ENCODE results near the gene S100A10.

S100A10 gene, protein sequence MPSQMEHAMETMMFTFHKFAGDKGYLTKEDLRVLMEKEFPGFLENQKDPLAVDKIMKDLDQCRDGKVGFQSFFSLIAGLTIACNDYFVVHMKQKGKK

GRCh38 chr1:151993734-151994496 lies at the start of gene S100A10:
Gene S100A10 (minus strand): TSS chr1:151993859. CDS start chr1:151986230, 7,629 bp downstream.
- DNase-seq (ENCODE audit: low read depth), result peak; percentile 70

DNA sequence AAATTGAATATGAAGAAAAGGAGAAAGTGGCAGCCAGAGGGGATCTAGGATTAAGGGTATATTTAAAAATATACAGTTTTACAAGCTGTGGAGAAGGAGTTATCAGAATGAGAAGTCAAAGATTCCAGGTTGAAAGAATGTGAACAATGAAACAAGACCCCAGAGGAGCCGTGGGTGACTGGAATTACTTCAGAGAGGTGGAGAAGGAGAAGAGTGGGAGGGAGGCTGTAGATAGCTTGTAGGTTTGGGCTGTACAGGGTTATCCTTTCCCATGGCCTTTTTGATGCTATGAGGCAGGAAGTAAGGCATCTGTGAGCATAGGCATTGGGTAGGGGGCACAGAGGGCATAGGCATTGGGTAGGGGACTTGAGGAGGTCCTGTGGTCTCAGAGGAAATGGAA lies 48.4 kb upstream of the S100A10 start:
- no peak for DNase-seq (ENCODE audit: low read depth)

GRCh38 chr1:152039886-152040285 lies 46.2 kb upstream of the S100A10 start:
- no peak for DNase-seq (ENCODE audit: low read depth)

DNA sequence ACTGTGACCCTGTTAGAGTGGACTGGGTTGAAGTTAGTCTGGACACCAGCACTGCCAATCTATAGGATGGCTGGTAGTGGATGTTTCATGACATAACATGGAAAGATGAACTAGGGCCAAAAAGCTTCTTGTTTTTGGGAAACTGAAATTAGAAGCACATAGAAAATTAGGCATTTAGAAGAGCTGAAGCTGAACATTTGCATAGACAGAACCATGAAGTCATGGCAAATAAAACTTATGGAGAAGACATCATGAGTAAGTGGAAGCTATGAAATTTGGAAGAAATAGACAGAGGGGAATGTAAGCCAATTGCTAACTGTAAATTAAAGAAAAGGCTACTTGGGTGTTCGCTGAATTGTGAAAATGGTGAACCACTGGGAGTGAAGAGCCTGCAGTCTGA lies 45.8 kb upstream of the S100A10 start:
- no peak for DNase-seq (ENCODE audit: low read depth)

DNA sequence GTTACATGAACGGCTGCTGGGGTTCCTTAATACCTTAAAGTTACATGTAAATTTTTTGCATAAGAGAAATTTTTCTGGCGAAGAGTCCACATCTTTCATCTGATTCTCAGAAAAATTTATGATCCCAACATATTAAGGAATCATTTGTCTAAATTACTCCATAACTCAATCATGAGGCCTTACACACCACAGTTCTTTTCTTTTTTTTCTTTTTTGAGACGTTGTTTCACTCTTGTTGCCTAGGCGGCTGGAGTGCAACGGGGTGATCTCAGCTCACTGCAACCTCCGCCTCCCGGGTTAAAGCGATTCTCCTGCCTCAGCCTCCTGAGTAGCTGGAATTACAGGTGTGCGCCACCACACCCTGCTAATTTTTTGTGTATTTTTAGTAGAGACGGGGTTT lies 45.2 kb upstream of the S100A10 start:
- DNase-seq (ENCODE audit: low read depth), result no peak

- peak; percentile 60 for DNase-seq (ENCODE audit: low read depth)
These were observed 42.9 kb upstream of the S100A10 start, which contains the start of gene S100A11 for GRCh38 chr1:152036267-152037216. Gene S100A11 (minus strand): TSS chr1:152037004. CDS start chr1:152036915, 89 bp downstream.

DNA sequence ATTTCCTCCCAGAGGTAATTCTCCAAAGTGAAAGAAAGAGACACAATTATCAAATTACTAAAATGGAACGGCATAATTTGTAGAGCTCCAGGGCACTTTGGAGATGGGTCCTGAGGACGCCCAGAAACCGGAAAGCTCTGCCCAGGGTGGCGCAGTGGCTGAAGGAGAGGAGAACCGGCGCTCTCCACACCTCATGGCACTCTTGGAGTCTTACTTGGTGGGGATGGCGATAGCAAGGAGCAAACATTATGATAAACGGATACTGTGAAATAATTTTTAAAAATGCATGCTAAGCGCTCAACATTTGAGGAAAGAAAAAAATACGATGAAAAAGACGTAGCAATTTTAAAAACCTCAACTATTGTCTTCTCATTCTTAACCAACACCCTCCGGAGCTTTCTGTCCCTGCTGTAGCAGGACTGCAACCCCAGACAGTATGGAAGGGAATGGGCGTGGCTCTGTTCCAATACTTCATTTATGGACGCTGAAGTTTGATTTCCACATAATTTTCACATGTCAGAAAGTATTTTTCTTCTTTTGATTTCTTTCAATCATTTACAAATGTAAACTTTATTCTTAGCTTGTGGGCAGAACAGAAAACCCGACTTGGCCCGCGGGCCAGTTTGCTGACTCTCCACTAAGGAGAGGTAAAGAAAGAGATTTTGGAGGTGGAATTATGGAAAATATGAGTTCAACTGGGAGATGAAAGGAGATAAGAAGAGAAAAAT lies 42.0 kb upstream of the S100A10 start:
- no peak for DNase-seq (ENCODE audit: low read depth)

GRCh38 chr1:152034654-152035538 lies 41.2 kb upstream of the S100A10 start:
- DNase-seq (ENCODE audit: low read depth), result peak; percentile 24

GRCh38 chr1:152034324-152034653 lies 40.6 kb upstream of the S100A10 start:
- no peak for DNase-seq (ENCODE audit: low read depth)

DNA sequence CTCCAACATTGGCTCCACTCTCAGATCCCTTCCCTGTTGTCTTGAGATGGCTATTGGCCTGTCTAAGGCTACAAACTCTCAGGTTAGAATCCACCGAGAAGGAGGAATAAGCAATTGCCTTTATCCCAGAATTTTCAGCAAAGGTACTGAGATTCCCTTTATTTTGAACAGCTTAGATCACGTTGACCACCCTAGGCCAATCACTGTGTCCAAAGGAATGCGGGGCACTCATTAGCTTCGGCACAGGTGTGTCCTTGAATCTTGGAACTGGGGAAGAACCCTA lies 36.2 kb upstream of the S100A10 start:
- no peak for DNase-seq (ENCODE audit: low read depth)

- DNase-seq (ENCODE audit: low read depth), result no peak
These were observed 35.7 kb upstream of the S100A10 start for GRCh38 chr1:152029144-152029928.

DNA sequence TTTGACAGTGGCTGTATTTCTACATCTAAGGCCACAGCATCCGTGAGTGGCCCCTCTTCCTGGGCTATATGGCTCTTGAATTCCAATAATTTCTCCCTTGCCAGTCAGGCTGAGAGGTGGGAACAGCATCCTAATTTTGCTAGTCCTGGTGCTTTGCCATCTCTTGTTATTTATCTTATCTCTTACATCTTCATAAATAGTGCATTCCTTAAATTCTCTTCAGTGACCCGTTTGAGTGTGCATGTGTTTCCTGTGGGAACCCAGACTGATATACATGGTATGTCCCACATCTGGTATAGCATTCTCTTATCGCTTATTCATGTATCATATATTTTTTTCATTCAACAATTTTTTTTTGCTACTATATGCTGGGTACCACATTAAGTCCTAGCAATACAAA lies 33.2 kb upstream of the S100A10 start:
- DNase-seq (ENCODE audit: low read depth), result no peak

GRCh38 chr1:152024223-152024622 lies 30.6 kb upstream of the S100A10 start:
- no peak for DNase-seq (ENCODE audit: low read depth)

DNA sequence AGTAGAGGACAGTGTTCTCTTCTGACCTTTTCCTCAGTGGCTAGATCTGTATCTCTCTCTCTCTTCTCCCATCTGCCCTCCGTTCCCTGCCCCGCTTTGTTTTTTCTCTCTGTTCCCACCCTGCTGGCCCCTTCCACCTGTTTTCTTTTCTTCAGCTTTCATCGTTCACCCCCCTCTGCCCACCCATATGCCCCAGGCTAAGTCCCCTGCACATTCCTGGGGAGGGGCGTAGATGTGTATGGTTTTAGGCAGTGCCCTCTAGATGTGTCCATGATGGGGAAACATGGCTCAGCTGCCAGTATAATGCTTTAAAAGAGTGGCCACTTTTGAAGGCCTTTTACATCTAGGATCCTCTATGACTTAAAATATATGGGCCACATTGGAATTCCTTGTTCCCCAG lies 29.6 kb upstream of the S100A10 start:
- DNase-seq (ENCODE audit: low read depth), result no peak

GRCh38 chr1:152022474-152022873 lies 28.8 kb upstream of the S100A10 start:
- no peak for DNase-seq (ENCODE audit: low read depth)

DNA sequence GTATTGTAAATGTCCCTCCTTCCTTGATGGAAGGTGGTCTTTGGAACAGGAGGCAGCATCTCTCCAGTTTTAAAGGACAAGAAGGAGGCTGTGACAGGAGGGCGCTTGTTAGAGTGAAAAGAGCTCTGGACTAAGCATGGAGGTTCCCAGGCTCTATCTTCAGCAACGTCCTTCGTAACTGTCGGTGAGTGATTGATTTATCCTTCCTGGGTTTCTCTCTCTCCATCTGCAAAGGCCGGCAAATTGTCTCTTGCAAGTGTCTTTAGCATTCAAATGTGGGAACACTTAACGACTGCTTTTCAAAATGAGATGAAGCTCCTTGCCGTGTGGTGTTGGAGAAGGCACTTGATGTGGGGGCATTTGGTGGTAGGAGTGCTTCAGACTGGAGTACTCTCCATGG lies 27.9 kb upstream of the S100A10 start:
- no peak for DNase-seq (ENCODE audit: low read depth)

- DNase-seq (ENCODE audit: low read depth), result no peak
These were observed 27.2 kb upstream of the S100A10 start for GRCh38 chr1:152020849-152021248.

DNA sequence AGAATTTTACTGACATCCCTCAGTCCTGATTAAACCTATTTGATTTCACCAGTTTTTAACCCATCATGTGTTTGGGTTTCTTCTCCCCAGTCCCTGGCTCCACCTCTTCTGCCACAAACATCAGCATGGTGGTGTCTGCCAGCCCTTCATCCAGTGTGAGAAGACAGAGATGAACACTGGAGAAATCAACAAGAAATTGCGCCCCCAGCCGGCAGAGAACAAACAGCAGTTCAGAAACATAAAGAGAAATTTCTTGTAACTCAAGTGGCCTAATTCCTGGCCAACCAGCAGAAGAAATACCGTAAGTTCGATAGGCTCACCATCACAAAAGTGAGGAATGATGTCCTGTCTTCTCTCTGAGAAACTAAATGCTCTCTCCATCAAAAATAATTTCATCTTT lies 24.9 kb upstream of the S100A10 start:
- DNase-seq (ENCODE audit: low read depth), result no peak

- no peak for DNase-seq (ENCODE audit: low read depth)
These were observed 22.1 kb upstream of the S100A10 start for GRCh38 chr1:152015766-152016165.

DNA sequence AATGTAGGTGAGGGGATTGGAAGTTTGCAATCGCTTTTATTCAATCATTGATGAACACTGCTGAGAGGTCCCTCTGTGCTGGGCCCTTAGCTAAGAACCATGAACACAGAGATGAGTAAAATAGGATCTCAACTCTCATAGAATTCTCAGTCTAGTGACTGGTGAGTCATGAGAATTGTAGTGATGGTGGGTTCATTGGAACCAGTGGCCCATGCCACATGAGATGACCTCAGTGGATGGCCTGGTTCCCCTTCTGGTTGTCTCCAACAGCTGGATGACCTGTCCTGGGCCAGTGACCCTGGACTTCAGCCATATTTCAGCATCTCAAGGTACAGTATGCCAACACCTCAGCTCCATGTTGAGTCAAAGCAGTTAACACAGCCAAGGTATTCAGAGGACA lies 21.3 kb upstream of the S100A10 start:
- DNase-seq (ENCODE audit: low read depth), result no peak
